HepG2 (cell line): ENCODE measurements around the gene AIP. TPM values are rescaled to one million over a fixed set of nuclear protein-coding genes. Genes with fewer than 3 reads are reported as not detected.
A peak's percentile ranks its signal among the peaks of the same experiment; 100 is the strongest.

Experiments used
- ARID2 ChIP-seq: sonication (generic); formaldehyde crosslinking; IDR thresholded peaks from 2 replicates; pipeline ENCODE4 v1.8.1; 2022; ENCODE audit warnings: mild to moderate bottlenecking, missing genetic modification reagents, borderline replicate concordance
- ARID4A ChIP-seq: sonication (generic); formaldehyde crosslinking; IDR thresholded peaks from 2 replicates; pipeline ENCODE4 v1.5.0; 2020; ENCODE audit warnings: mild to moderate bottlenecking, missing genetic modification reagents, borderline replicate concordance
- ERF ChIP-seq: IDR thresholded peaks from 2 replicates; pipeline ENCODE4 v1.6.1; 2018; ENCODE audit warnings: missing biosample characterization, missing genetic modification reagents
- HNF1A ChIP-seq, 2 experiments: sonication (generic) in 1 of 2; formaldehyde crosslinking in 1 of 2; IDR thresholded peaks; 2 replicates each; pipeline versions ENCODE4 v1.4.0 to v1.6.1; 2016 to 2020; ENCODE audit warnings: borderline replicate concordance in 1 of 2, low read depth in 1 of 2, mild to moderate bottlenecking in 1 of 2, missing genetic modification reagents in 1 of 2
- NCOR1 ChIP-seq: fragments of 200-600 bp; sonication (generic); IDR thresholded peaks from 2 replicates; pipeline ENCODE4 v1.7.0; 2017; ENCODE audit warnings: antibody characterized with exemption, low read length, borderline replicate concordance
- SMAD3 ChIP-seq: sonication (generic); formaldehyde crosslinking; IDR thresholded peaks from 2 replicates; pipeline ENCODE4 v1.4.0; 2020; ENCODE audit warnings: missing genetic modification reagents
- WIZ ChIP-seq: sonication (generic); formaldehyde crosslinking; IDR thresholded peaks from 2 replicates; pipeline ENCODE4 v1.5.1; 2020; ENCODE audit warnings: mild to moderate bottlenecking, missing genetic modification reagents
- ZNF33A ChIP-seq: sonication (generic); formaldehyde crosslinking; IDR thresholded peaks from 2 replicates; pipeline ENCODE4 v1.5.1; 2020; ENCODE audit warnings: missing genetic modification reagents, mild to moderate bottlenecking, moderate library complexity, borderline replicate concordance
- ZNF383 ChIP-seq: sonication (generic); formaldehyde crosslinking; IDR thresholded peaks from 2 replicates; pipeline ENCODE4 v1.4.0; 2020; ENCODE audit warnings: missing genetic modification reagents, mild to moderate bottlenecking, borderline replicate concordance
- ZSCAN9 ChIP-seq: IDR thresholded peaks from 2 replicates; pipeline ENCODE4 v1.6.1; 2016; ENCODE audit warnings: borderline replicate concordance
- polyA plus RNA-seq, 8 experiments: library from polyadenylated mRNA; depleted of rRNA in 3 of 8; stranded (reverse) in 7 of 8; unstranded in 1 of 8; fragments of >200 nt; fragmentation: Illumina TruSeq in 4 of 8; extraction: Trizol in 4 of 8; gene quantifications; 2 replicates each; pipeline versions ENCODE4 v1.2.1 to v1.2.3, GENCODE V29; 2011 to 2016; ENCODE audit warnings: low read depth in 4 of 8, missing spikeins in 1 of 8, mixed read lengths in 1 of 8; ENCODE audit not compliant: insufficient read depth in 1 of 8
- total RNA-seq, 5 experiments: library from RNA; depleted of rRNA; stranded (reverse); fragments of >200 nt; fragmentation: Illumina TruSeq; extraction: Trizol; gene quantifications; 2 replicates each; pipeline ENCODE4 v1.2.3, GENCODE V29; 2016; ENCODE audit warnings: low read depth in 1 of 5
- TF ChIP-seq, protein P1 (sequence below): sonication (generic); formaldehyde crosslinking; IDR thresholded peaks from 2 replicates; pipeline ENCODE4 v1.4.0; 2020; ENCODE audit warnings: mild to moderate bottlenecking, low read depth, missing genetic modification reagents
- TF ChIP-seq, protein P2 (sequence below): IDR thresholded peaks from 2 replicates; pipeline ENCODE4 v1.6.1; 2016; ENCODE audit warnings: mild to moderate bottlenecking, missing biosample characterization, missing genetic modification reagents

AIP gene
- total and polyA plus RNA-seq, 2 of the 13 experiments (the other 11 are each of a cell fraction or from before 2014, with no cell fraction given): 51.8 to 110 TPM

- no peak for TF ChIP-seq ARID2 (CRISPR knock-in tag)
- no peak for TF ChIP-seq ZSCAN9 (CRISPR knock-in tag)
- no peak for TF ChIP-seq ZNF383 (CRISPR knock-in tag)
- no peak for TF ChIP-seq ERF (CRISPR knock-in tag)
- 0 out of 2 replicates have a peak, but pooled peaks have one; percentile 23 for TF ChIP-seq SMAD3 (CRISPR knock-in tag)
- no peak for TF ChIP-seq ARID4A (CRISPR knock-in tag)
- no peak for TF ChIP-seq ZNF33A (CRISPR knock-in tag)
- TF ChIP-seq HNF1A (IDR thresholded peaks at IDR 0.05; ENCODE audit: low read depth): no peak
- no peak for TF ChIP-seq HNF1A (CRISPR knock-in tag; IDR thresholded peaks at IDR 0.05; ENCODE audit: borderline replicate concordance)
- TF ChIP-seq, protein P1, sequence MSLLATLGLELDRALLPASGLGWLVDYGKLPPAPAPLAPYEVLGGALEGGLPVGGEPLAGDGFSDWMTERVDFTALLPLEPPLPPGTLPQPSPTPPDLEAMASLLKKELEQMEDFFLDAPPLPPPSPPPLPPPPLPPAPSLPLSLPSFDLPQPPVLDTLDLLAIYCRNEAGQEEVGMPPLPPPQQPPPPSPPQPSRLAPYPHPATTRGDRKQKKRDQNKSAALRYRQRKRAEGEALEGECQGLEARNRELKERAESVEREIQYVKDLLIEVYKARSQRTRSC (CRISPR knock-in tag): no peak
- peak; percentile 50; the same call in 1 of the 2 replicates for TF ChIP-seq NCOR1
- no peak for TF ChIP-seq WIZ
- TF ChIP-seq, protein P2, sequence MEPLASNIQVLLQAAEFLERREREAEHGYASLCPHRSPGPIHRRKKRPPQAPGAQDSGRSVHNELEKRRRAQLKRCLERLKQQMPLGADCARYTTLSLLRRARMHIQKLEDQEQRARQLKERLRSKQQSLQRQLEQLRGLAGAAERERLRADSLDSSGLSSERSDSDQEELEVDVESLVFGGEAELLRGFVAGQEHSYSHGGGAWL (CRISPR knock-in tag): no peak
Measured at GRCh38 chr11:67507864-67508485, 25.1 kb downstream of the AIP start, which contains the start of gene CDK2AP2 (continued).
